ENCODE results near the gene MAMLD1.
A peak's percentile ranks its signal among the peaks of the same experiment; 100 is the strongest.

MAMLD1 gene

GRCh38 chrX:150465326-150465725 is 102.2 kb downstream of the MAMLD1 start:
- no peak for DNase-seq

- no peak for DNase-seq
Observed at GRCh38 chrX:150465881-150466775, 103.0 kb downstream of the MAMLD1 start.

GRCh38 chrX:150472306-150472705 is 109.2 kb downstream of the MAMLD1 start:
- no peak for DNase-seq

DNA sequence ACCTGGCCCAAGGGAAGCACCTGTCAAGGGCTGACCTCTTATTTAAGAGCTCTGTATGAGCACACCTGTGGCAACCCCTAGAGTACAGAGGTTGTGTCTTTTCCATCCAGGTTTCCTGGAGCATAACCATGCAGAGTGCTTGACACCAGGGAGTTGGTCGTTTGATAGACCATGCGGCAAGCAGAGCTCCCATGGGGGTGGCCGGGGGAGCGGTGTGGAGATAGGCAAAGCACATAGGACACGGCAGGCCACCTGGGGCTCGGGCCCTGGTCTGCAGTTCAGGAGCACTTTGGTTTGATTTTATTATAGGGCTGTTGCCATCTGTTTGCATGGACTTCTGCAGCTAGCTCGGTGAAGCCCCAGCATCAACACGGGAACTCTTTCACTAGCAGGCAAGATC is 110.3 kb downstream of the MAMLD1 start:
- DNase-seq, result no peak

- no peak for DNase-seq
Observed at GRCh38 chrX:150475461-150475860, 112.3 kb downstream of the MAMLD1 start.

GRCh38 chrX:150476164-150476699 is 113.1 kb downstream of the MAMLD1 start:
- DNase-seq, result no peak

DNA sequence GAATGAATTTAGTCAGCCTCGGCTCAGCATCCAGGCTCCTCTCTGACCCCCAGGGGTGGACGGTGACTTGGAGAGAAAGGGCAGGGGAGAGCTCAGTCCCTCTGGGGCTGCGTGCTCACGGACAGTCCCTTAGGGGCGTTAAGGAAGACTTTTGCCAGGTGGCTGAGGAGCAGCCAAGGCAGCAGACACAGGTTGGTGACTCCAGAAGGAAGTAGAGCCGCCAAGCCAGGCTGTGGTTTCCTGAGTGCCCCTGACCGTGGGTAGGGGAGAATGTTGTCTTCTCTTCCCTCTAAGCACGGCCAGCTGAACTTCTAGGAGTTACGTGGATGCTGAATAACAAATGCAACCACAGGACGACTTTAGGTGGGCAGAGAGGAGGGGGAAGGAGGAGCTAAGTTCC is 114.3 kb downstream of the MAMLD1 start:
- DNase-seq, result no peak

GRCh38 chrX:150478496-150479492 is 115.7 kb downstream of the MAMLD1 start:
- peak; percentile 52 for DNase-seq

DNA sequence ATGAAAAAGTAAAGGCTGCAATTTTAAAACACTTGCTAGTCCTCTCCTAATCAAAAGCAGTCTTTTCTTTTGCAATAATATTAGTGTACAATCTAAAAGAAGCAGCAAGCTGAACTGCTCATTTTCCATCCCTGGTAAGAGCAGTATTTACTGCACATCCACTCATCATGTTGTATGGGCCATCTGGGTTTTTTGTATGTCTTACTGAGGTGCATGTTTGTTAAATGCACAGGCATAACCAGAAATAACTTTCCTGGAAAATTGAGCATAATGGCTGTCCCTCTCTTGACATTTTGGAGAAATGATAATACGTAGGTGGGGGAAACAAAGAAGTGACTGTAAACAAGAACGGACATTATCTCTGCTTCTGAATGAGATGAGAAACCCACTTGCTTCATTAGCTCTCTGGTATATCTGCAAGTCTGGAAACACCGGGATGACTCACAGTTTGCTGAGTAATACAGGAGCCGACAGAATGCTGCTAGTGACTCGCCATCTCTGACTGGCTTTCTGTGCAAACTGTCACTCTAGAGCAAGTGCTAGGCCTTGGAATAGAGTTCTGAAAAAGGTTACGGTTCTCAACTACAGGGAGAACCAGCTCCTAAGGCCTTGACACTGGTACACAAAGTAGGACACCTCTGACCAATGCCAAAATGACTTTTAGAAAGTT is 119.6 kb downstream of the MAMLD1 start:
- DNase-seq, result peak; percentile 72

- no peak for DNase-seq
Observed at GRCh38 chrX:150483356-150483985, 120.4 kb downstream of the MAMLD1 start.

DNA sequence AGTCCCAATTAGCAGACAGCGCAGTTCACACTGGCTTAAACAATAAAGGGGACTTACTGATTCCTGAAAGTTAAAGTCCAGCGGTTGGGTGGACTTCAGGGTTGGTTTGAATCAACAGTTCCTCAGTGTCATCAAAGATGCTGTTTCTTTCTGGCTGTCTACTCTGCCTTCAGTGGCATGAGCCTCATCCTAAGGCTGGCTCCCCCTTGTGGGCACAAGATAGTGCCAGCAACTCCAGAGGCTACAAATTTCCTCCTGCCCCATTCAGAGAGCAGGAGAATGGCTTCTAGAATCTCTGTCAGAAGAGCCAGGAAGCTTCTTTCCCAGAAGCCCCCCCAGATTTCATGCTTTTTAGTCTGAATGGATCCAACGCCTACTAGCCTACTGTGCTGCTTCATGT is 122.9 kb downstream of the MAMLD1 start:
- DNase-seq, result peak; percentile 42

- no peak for DNase-seq
Observed at GRCh38 chrX:150487369-150488094, 124.4 kb downstream of the MAMLD1 start.

DNA sequence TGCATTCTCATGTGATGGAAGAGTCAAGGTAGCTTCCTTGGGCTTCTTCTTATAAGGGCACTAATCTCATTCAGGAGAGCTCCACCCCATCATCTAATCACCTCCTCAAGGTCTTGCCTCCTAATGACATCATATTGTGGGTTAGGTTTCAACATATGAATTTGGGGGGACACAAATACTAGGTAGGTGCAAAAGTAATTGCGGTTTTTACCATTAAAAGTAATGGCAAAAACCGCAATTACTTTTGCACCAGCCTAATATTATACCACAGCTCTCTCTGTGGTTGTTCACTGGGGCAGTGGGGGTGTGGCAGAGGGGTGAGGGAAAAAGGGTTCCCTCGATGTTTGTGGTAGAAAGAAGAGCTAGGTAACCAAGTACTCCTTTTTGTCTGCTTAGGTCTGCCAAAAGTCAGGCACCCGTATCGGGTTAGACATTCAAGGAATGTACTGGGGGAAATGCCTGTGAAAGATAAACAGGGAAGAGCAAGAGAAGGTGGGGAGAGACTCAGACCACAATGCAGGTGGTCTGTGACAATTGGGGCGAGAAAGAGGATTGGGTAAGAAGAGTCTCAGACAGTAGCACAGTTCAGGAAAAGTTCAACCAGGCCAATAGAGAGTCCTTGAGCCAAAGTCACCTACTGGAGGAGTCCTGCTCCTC is 126.4 kb downstream of the MAMLD1 start:
- DNase-seq, result no peak

GRCh38 chrX:150495496-150495895 is 132.4 kb downstream of the MAMLD1 start:
- DNase-seq, result no peak

- no peak for DNase-seq
Observed at GRCh38 chrX:150499240-150499639, 136.1 kb downstream of the MAMLD1 start.

DNA sequence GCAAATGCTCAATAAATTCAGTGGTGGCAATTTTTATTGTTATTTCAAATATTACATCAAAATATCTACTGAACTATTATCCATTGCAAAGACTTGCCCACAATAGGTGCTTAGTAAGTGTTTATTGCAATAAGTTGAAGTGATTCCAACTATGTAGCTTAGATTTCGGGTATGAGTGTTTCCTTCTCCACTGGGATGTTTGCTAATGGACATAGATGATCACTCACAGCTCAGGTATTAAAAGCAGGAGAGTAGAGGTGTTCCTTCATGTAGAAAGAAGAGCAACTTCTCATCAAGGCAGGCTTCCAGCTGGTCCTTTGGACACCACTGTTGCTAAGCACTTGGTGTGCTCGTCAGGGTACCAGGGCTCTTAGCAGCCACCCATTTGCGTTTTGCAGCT is 139.0 kb downstream of the MAMLD1 start:
- no peak for DNase-seq

DNA sequence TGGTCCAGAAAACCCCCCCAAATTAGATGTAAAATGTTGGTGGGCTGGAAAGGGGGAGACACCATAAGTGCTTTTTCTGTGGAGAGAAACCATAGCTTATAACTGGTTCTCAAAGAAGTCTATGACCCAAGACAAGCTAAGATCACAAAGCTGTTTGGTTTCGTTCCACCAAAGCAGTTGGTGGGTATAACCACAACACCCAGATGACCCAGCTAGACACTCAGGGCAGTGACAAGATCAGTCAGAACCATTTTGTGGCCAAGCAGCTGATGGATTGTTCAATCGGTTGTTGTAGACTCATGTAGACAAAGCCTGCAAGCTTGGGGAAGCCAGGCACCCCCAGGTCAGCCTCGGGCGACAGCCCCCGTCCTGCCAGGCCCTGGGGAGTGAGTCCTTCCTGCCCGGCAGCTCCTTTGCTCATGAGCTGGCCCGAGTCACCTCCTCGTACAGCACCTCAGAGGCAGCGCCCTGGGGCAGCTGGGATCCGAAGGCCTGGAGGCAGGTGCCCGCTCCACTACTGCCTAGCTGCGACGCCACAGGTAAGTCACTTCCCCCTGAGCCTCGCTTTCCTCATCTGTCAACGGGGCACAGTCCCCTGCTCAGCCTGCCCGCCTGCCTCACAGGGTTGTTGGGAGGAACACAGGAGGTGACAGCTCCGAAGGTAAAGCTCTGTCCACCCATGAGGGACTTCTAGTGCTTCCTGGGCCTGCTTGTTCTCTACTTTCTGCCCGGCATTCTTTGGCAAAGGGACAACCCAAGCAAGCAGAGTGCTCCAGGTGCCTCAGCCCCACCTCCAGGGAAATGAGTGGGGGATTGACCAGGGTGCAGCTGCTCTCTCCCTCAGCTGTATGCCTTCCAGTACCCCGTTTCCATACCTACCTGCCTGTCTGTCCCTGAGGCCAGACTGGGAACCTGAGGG is 140.1 kb downstream of the MAMLD1 start:
- DNase-seq, result no peak

DNA sequence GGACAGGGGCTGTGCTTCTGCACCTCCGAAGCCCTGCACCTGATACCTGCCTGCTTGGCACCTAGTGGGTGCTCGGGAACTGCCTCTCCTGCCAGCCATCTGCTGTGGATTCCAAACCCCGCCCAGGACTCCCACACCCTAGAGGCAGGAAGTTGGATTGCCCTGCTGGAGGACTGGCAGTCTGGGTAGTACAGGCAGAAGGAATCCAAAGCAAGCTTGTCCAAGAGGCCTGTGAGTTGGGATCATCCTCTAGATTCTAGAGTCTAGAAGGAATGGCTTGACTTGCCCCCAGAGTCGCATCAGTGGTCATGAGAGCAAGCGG is 140.7 kb downstream of the MAMLD1 start:
- DNase-seq, result no peak

- DNase-seq, result no peak
Observed at GRCh38 chrX:150504397-150505182, 141.5 kb downstream of the MAMLD1 start.
